GM12874 (cell line): ENCODE data around the gene WBP11.

ENCODE experiments used
- CTCF ChIP-seq: IDR thresholded peaks from 2 replicates; pipeline ENCODE4 v1.5.1; 2011; ENCODE audit warnings: low read depth, mild to moderate bottlenecking, control low read depth, low read length, moderate library complexity; ENCODE audit not compliant: insufficient read depth

Gene WBP11

GRCh38 chr12:14824012-14824634 lies 20.8 kb upstream of the WBP11 start:
- no peak for TF ChIP-seq CTCF

- TF ChIP-seq CTCF = no peak
Measured at GRCh38 chr12:14814014-14814413, 10.7 kb upstream of the WBP11 start, which contains the start of gene SMCO3. TSS of gene SMCO3 (minus strand) at chr12:14814182. CDS start at chr12:14806680, 7,502 bp downstream.

GRCh38 chr12:14811486-14811885 lies 8.2 kb upstream of the WBP11 start:
- TF ChIP-seq CTCF = no peak

GRCh38 chr12:14810953-14811483 lies 7.7 kb upstream of the WBP11 start:
- TF ChIP-seq CTCF = 0 out of 2 replicates have a peak, but pooled peaks have one; percentile 1

GRCh38 chr12:14810167-14810952 lies 7.1 kb upstream of the WBP11 start:
- TF ChIP-seq CTCF = no peak

- TF ChIP-seq CTCF = no peak
Measured at GRCh38 chr12:14803830-14804160, 517 bp upstream of the WBP11 start.

GRCh38 chr12:14802721-14803010 lies 612 bp downstream of the WBP11 start:
- TF ChIP-seq CTCF = no peak
